NCI-H446 (cell line): Measurements from ENCODE around the gene LRP1B.

Source experiments
- DNase-seq, 2 experiments: peaks; one replicate each; lab custom pipeline; 2025; lab: John Stamatoyannopoulos, UW

The LRP1B gene

DNA sequence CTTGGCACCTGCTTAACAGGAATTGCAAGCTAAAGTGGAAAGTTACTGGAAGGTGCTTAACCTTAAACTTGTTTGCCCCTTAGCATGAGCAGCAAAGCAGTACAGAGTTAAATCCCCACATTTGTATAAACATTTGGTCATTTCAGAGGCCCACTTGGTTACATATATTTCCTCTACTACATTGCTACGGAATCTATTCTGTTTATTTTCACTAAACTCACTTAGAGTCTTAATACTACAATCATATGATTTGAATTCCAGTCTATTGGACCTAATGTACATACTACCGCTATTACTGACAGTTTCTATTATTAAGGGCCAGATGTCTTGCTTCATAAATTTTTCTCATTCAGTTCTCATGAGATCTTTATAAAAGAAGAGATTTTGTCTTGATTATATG, 1294.0 kb downstream of the LRP1B start:
- DNase-seq, result no peak

DNA sequence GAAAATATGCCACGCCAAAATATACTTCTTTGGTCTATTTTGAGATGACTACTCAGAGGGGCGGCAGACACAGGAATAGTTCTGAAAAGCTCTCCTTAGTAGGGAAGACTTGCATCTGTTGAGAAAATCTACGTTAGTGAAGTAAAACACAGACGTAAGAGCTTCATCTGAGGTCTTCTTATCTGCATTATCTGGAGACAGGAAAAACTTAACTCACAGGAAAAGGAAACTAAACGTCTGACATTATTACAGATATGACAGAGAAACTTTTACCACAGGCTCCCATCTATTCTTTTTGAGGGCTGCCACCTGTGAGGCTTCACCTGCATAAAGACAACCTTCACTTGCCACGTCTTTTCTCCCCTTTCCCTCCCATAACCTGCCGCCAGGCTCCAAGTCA, 1295.7 kb downstream of the LRP1B start:
- DNase-seq, result no peak

DNA sequence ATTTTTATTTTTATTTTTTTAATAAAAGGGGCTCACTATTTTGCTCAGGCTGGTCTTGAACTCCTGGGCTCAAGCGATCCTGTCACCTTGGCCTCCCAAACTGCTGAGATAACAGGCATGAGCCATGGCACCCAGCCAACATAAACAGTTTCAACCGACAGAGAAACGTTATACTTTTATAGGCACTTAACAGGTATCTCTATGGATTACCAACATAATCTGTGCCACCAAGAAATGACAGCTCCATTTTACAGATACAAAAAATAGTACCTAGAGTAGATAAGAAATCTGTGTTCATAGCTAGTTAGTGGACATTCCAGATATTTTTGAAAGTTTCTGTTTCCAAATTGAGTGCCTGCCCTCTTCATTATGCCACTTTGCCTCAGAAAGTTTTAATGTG, 1316.7 kb downstream of the LRP1B start:
- no peak for DNase-seq

DNA sequence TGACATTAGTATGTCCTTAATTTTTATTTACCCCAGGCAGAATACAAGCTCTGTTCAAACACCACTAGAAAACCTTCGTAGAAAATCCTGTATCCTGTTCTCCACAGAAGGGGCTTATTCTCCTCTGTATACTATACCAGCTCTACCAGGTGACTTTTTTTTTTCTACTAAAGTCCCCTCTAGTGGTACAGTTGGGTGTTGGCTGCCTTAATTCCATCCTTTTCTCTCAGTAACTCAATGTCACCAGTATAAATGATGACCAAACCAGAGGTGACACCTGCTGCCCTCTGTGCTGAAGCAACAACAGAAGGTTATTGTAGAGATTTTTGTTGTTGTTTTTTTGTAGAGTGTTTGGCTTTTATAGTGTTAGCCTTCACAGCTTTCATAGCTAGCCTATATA, 1322.0 kb downstream of the LRP1B start:
- no peak for DNase-seq

DNA sequence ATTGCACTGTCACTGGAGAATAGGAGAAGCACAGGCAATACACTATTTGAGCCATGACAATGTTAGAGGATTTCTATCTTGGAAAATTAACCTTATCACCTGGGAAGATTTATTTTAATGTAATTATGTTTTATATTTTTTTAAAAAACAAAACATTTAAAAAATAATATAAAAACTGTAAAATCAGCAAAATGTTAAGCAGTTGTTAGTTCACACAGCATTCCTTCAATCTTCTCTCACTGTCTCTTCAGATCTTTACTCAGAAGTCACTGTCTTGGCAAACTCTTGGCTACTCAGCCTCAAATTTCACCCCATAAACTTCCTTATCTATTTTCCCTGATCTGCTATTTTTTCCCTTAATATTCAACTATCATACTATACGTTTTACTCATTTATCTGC, 1322.6 kb downstream of the LRP1B start:
- DNase-seq, result no peak

DNA sequence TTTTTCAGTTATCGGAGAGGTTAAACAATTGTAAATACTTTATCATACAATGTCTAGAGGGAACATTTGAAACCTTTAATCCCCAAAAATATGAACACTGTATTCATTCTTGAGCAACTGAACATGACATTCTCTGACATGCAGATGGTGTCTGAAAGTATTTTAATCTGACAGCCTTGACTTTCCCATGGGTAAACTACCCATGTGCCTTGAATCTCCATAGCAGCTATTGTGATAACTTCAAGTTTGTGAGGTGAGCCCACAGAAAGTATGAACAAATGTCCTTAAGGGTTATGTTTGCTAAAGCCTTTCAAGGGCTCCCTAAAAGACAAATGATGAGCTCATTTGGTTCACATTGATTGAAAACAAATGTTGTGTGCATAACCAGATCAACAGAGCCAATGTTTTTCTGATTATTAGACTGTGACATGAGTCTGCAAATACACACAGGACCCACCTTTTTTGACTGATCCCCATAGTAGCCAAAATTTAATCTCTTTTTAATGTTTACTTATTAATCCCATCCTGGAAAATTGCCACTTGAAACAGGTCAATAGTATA, 1326.0 kb downstream of the LRP1B start:
- no peak for DNase-seq

DNA sequence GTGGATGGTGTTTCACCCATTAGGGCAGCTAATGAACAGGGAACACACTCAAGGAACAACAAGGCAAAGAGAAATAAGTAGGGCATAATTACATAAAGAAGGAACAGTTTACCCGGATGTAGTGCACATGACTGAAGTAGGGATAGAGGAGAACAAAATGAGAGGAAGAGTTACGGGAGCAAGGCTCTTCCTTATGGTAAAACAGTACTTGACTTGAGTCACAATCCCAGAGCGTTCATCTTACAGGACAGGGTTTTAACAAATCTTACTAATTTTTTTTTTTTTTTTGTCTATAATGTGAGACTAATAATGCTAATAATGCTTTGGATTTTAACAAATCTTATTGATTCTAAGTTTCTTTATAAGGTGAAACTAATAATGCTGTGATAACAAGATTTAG, 1329.5 kb downstream of the LRP1B start:
- no peak for DNase-seq

DNA sequence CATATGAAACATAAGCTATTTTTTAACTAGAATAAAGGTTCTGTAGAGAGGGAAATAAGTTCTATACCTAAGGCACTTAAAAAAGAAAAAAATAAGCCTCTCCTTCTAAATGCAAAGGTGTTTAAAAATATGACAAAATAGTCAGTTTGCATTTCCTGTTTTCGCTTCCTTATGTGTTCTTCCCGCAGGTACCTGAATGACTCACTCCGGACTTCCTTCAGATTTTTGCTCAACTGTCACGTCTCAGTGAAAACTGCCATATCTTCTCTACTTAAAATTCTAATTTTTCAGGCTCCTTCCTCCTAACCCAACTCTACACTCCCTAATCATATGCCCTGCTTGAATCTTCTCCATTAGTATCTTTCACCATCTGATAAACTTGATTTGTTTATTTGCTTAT, 1333.1 kb downstream of the LRP1B start:
- no peak for DNase-seq

DNA sequence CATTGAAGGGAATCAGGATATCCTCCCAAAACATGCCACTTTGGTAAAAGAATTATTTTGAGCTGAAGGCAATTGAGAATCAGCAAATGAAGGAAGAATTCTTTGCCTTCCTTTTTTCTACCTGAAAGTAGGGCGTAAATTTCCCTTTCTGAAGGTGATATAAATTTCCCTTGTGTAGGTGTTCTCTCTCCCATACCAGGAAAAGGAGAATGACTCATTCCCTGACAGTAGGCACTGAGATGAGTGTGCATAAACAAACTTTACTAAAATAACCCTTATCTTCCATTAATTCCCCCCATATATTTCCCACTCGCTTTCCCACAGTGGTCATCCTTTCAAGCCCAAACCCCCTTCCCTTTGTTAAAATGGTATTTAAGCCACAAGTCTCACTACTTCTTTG, 1339.0 kb downstream of the LRP1B start:
- DNase-seq, result no peak

DNA sequence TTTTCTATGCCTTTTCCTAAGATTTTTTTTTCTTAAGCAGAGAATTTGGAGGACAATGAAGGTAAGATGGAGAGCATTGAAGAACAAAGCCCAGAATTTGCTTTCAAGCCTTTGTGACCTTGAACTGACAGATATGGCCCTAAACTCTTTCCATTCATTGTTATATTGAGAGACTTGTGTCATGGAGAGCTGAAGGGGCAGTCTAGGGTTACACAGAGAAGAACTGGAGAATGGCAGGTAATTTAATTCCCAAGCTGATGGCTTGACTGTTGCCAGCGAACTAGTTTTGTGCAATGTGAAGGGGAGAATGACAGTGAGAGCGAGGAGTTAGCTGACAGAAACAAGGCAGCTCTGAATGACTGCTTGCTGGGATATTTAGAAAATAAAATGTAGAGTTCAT, 1344.2 kb downstream of the LRP1B start:
- no peak for DNase-seq

DNA sequence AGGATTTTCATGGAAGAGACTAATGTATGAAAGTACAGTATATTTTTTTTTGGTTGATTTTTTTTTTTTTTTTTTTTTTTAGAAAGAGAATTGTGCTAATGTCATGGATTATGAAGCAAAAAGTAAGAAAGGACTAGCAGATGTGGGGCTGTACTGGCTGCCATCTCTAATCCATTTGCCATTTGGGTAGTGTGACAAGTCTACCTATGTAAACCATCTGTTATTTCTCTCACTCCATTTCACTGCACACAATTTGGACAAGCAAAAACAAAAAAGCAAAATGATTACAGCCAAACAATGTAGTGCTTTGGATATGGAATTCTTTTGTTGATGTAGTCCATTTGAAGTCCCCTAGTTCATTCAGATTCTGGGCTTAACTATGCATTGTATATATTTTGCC, 1355.4 kb downstream of the LRP1B start:
- DNase-seq, result peak in 1 of 2 experiments; percentile 7

DNA sequence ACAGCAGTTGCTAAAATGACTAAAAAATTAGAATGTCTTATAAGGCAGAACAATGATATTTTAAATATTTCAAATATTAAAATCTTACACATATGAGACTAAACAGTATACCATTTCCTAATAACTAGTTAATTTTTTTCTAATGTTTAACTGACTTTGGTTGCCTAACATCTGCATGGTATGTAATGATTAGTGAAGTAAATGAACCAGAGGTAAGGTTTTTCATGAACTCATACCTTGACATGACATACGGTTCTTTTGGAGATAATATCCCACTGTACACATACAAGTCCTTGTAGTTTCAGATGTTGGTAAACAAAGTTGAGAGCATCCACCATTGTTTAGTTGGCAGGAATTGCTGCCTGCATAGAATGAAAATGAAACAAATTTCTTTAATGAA, 1360.2 kb downstream of the LRP1B start:
- no peak for DNase-seq

DNA sequence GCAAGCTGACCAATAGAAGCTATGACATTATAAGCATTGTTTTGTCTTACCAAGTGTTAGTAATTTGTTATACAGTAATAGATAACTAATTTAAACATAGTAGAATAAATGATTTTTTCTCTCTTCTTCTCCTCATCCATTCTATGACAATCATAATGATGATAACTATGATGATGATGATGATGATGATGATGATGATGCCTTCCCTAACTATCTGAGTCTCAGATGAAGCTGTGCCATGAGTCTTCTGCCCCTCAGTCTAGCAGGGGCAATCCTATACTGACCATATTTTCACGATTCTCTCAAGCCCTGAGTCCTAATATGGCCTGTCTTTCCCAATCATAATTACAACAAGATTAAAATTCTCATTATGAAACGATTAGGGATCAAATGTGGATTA, 1369.0 kb downstream of the LRP1B start:
- DNase-seq, result no peak

DNA sequence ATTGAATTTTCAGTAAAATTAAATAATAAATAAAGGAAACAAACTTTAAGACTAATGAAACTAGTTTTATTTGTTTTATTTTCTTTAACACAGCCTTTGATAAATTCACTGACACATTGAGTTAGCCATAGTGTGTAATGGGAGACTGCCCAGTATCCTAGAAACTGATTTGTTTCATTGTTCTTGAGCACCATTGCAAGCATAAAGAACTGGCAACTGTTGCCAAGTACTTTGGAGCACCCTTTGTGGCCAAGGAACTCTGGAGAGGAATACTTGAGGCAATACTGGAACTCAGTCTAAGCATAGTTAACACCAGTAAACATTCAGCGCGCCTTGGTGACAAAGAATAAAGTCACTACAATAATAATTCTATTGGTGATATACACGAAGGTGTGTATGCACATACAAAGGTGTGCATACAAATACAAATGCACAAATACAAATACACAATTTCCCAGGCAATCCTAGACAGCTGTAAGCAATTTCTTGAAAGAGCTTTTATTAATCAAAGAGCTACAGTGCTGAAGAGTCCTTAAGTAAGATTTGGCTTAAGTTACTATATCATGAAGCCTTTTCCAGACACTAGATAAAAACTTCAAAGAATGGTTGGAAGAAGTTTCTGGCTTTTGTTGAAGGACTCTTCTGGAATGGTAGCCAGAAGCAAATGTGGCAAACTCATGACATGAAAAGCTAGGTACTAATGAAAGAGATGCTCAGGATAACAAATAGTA, 1371.2 kb downstream of the LRP1B start:
- peak; percentile 65 to 82 for DNase-seq

DNA sequence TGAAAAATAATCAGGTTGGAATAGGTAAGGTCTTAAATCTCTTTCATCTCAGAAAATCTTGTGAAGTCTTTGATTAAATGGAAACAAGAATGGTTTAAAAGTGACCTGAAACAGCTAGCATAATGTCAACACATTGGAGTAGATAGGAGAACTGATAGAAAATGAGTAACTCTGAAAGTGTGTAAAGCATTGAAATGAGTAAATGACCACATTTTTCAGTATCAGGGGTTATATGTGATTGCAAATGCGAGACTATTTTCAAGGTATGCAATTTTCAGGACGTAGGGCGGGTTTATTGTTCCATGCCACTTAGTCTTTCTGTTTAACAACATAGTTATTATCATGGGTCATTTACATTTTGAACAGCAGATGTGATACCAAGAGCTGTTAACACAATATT, 1383.2 kb downstream of the LRP1B start:
- no peak for DNase-seq

DNA sequence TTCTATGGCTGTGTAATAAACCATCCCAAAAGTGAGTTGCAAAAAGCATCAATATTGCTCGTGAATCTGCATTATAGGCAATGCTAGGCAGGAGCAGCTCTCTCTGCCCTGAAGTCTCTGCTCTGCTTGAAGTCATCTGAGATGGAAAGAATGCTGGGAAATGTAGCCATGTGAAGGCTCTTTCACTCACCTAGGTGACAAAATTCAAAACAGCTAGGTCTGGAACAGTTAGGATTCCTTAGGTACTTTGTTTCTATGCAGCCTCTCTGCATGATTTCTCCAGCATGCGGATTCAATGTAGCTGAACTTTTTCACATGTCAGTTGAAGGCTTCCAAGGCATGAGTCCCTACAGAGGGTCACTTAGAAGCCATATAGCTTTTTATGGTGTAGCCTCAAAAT, 1383.7 kb downstream of the LRP1B start:
- DNase-seq, result no peak

DNA sequence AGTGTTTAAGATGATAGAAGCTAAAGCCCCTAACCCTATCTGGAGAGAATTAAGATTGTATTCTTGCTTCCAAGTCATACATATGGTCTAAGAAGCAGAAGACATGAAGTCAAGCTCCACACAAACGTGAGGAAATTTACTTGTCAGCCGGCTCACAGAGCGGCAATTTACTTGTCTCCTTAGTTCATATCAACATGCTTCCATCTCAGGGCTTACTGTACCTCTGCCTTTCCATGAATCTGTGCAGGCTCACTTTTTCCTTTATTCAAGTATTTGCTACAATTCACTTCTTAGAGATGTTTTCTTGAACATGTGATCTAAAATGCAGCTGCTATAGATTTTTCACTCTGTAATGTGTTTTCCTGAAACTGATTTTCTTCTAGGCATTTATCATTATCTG, 1386.4 kb downstream of the LRP1B start:
- DNase-seq, result no peak

DNA sequence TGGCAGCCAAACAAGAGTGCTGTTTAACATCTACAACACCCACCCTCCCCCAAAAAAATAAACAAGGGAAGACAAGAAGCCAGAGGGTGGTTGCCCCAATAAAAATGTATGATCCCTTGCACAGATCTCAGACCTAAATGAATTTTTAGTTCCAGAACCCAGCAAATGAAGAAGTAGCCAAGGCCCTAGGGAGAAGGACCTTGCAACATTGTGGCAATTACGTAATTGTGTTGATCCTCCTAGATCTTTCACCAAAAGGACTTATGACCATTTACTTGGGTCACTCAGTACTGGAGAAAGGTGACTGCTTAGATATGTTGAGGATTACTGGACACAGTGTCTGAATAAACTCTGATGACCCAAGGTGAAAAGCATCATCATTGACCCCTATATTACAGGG, 1393.8 kb downstream of the LRP1B start:
- DNase-seq, result no peak

DNA sequence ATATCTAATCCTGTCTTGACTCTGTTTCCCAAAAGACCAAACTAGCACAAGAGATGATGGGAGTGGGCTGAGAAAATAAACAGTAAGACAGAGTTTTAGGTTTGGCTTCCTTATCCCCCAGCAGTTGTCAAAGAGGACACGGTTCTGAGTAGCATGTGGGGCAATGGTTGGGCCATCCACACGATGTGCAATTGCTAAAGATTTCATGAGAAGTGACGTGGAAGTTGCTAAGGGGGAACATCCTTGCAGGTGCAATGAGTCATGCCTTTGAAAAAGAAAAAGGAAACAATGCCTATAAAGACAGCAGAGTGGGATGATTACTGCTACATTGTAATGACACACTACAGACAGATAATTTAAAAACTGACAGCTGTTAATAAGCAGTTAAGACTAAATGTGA, 1395.8 kb downstream of the LRP1B start:
- no peak for DNase-seq

DNA sequence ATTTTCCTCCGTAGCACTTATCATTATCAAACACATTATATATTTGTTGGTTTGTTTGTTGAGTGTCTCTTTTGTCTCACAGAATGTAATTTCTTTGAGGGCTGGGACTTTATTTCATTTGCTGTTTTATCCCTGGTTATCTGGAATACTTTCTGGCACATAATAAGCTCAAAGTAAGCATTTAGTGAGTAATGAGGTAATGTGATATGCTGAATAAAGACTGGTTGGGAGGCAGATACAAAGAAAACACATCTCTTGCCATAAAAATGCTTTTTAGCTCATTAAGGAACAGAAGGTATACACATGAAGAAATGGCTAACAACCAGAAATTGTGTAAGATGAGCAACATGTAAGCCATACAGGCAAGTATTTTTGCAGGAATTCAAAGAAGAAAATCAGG, 1411.8 kb downstream of the LRP1B start:
- peak in 1 of 2 experiments; percentile 65 for DNase-seq

DNA sequence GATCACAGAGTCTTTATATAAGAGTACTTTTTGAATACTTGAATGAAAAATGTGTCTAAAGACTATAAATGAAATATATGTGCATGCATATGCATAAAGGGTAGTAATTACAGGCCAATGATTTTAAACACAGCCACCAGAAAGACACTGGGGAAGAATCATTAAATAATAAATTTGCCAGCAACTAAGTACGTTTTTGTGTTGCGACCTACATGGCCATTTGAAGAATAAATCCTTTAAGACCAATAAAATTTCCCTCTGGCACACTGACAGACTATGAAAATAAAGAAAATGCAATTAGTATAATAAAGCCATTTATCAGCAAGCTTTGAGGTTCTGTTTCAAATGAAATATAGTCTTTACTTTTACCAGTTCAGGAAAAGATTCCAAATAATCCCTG, 1413.3 kb downstream of the LRP1B start:
- no peak for DNase-seq

DNA sequence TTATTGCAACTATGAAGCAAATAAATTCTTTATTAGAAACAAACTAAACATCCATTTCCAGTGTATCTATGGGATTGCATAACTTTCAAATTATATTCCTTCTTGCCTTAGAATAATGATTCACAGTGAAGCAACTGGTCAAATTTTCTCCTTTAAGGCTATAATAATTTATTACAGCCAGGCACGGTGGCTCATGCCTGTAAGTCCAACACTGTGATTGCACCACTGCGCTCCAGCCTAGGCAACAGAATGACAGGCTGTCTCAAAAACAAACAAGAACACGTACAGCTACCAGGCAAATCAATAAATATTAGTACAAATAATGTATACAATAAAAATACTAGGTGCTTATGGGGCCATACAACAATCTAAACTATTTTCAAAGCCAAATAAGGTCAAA, 1416.2 kb downstream of the LRP1B start:
- DNase-seq, result no peak

DNA sequence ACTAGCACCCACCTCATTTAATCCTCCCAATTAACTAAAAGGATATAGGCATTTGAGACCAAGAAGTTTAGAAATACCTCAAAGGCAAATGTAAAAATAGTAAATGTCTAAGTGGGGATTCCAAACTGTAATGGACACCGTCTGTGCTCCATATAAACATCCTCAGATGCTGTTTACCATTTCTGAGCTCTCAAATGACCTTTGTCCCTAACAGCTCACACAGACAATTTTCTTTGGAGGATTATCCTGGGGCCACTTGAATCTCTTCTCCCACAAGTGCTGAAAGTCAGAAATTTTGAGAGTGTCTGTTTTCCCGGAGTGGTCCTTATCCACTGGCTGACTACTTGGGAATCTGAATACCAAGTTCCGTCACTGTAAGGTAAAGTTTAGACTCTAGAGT, 1418.9 kb downstream of the LRP1B start:
- no peak for DNase-seq

DNA sequence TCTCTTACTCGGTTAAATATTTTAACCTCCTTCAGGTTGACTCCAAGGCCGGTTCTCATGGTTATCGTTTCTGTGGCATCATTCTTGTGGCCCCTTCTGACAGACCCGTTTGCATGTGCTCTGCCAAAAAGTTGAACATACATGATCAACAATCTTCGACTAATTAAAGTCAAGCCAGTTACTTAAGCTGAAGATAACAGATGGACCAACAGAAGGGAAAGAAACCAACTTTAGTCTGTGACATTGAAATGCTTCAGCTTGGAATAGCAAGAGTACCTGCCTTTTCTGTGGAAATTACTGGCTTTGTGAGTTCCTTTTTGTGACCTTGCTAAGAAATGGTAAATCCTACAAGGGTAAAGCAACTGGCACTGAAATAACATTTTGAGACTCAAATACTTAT, 1429.1 kb downstream of the LRP1B start:
- peak in 1 of 2 experiments; percentile 58 for DNase-seq
